Activated T-cell treated with anti-CD3 and anti-CD28 coated beads for 48 hours (primary cell): ENCODE measurements around the gene ATP8B4.
"Not testable (repeated sequence)": the region's sequence is repeated elsewhere in the genome, so short reads cannot be mapped to it uniquely, and the experiment has no call there.

Experiments
- DNase-seq: peaks from one replicate; pipeline ENCODE4 v3.0.0-alpha.2; 2020; ENCODE audit warnings: low read depth

The ATP8B4 gene

GRCh38 chr15:50009634-50010033 is 109.4 kb downstream of the ATP8B4 start:
- no peak for DNase-seq

- DNase-seq, result peak; percentile 41
Measured at GRCh38 chr15:50003786-50004334, 115.2 kb downstream of the ATP8B4 start.

- DNase-seq, result no peak
Measured at GRCh38 chr15:49991587-49991986, 127.4 kb downstream of the ATP8B4 start.

- DNase-seq, result no peak
Measured at GRCh38 chr15:49990835-49991545, 128.0 kb downstream of the ATP8B4 start.

GRCh38 chr15:49989498-49989897 is 129.5 kb downstream of the ATP8B4 start:
- DNase-seq, result no peak

- DNase-seq, result no peak
Measured at GRCh38 chr15:49988766-49989165, 130.3 kb downstream of the ATP8B4 start.

- DNase-seq, result no peak
Measured at GRCh38 chr15:49987896-49988295, 131.1 kb downstream of the ATP8B4 start.

- DNase-seq, result no peak
Measured at GRCh38 chr15:49987198-49987785, 131.7 kb downstream of the ATP8B4 start.

GRCh38 chr15:49986326-49986725 is 132.7 kb downstream of the ATP8B4 start:
- DNase-seq, result no peak

- DNase-seq, result no peak
Measured at GRCh38 chr15:49985463-49985862, 133.6 kb downstream of the ATP8B4 start.

GRCh38 chr15:49984436-49984835 is 134.6 kb downstream of the ATP8B4 start:
- DNase-seq, result no peak

GRCh38 chr15:49982584-49982983 is 136.4 kb downstream of the ATP8B4 start:
- no peak for DNase-seq

- DNase-seq, result no peak
Measured at GRCh38 chr15:49979705-49980382, 139.2 kb downstream of the ATP8B4 start.

GRCh38 chr15:49978121-49978520 is 140.9 kb downstream of the ATP8B4 start:
- no peak for DNase-seq

GRCh38 chr15:49977306-49977705 is 141.7 kb downstream of the ATP8B4 start:
- DNase-seq, result no peak

- DNase-seq, result no peak
Measured at GRCh38 chr15:49964551-49964950, 154.5 kb downstream of the ATP8B4 start.

- no peak for DNase-seq
Measured at GRCh38 chr15:49964061-49964460, 155.0 kb downstream of the ATP8B4 start.

GRCh38 chr15:49963033-49963772 is 155.8 kb downstream of the ATP8B4 start:
- not testable (repeated sequence) for DNase-seq

- no peak for DNase-seq
Measured at GRCh38 chr15:49962044-49962602, 156.9 kb downstream of the ATP8B4 start.

GRCh38 chr15:49953421-49953820 is 165.6 kb downstream of the ATP8B4 start:
- DNase-seq, result no peak

GRCh38 chr15:49946681-49947080 is 172.4 kb downstream of the ATP8B4 start:
- no peak for DNase-seq

- DNase-seq, result no peak
Measured at GRCh38 chr15:49934487-49934886, 184.5 kb downstream of the ATP8B4 start.
